Calu3 (cell line): ENCODE data around the gene MAPK1. TPM values are rescaled to one million over a fixed set of nuclear protein-coding genes. Genes with fewer than 3 reads are reported as not detected.
"Not testable (repeated sequence)": the region's sequence is repeated elsewhere in the genome, so short reads cannot be mapped to it uniquely, and the experiment has no call there.

Experiments
- BruUV-seq: library from RNA; stranded (reverse); fragments of 400-500 nt; replicated peaks from 2 replicates; lab custom pipeline; 2021; lab: Mats Ljungman, UMichigan
- CTCF ChIA-PET: fragments of 300-600 bp; sonication (Branson Sonifier 250); formaldehyde crosslinking; loops from one replicate; lab custom pipeline; 2022; ENCODE audit warnings: antibody characterized with exemption; lab: Charles Lee
- DNase-seq: peaks from one replicate; pipeline ENCODE4 v3.0.0; 2022
- H3K27ac Mint-ChIP-seq: one replicate; pipeline ENCODE4 v1.8.0; 2022; ENCODE audit warnings: mixed read lengths; ENCODE audit not compliant: unreplicated experiment
- H3K27me3 Mint-ChIP-seq: one replicate; pipeline ENCODE4 v1.8.0; 2022; ENCODE audit warnings: mixed read lengths; ENCODE audit not compliant: unreplicated experiment
- H3K36me3 Mint-ChIP-seq: one replicate; pipeline ENCODE4 v1.8.0; 2022; ENCODE audit warnings: mild to moderate bottlenecking, moderate library complexity, mixed read lengths; ENCODE audit not compliant: insufficient read depth, unreplicated experiment
- H3K4me1 Mint-ChIP-seq: one replicate; pipeline ENCODE4 v1.8.0; 2022; ENCODE audit warnings: mild to moderate bottlenecking, low read depth, mixed read lengths; ENCODE audit not compliant: unreplicated experiment
- H3K4me3 Mint-ChIP-seq: one replicate; pipeline ENCODE4 v1.8.0; 2022; ENCODE audit warnings: mild to moderate bottlenecking, low read depth, moderate library complexity, mixed read lengths; ENCODE audit not compliant: unreplicated experiment
- H3K9me3 Mint-ChIP-seq: one replicate; pipeline ENCODE4 v1.8.0; 2022; ENCODE audit warnings: low read depth, mixed read lengths; ENCODE audit not compliant: unreplicated experiment
- CTCF ChIP-seq: fragments of 200-600 bp; IDR thresholded peaks from one replicate; pipeline ENCODE4 v1.8.0; 2022; ENCODE audit warnings: antibody characterized with exemption; ENCODE audit not compliant: unreplicated experiment
- intact Hi-C: fragments of 100-400 bp; cut with micrococcal nuclease; formaldehyde crosslinking; loops from one replicate; pipeline ENCODE4 v1.10.0; 2022; ENCODE audit not compliant: unreplicated experiment
- total RNA-seq: library from RNA; stranded (reverse); gene quantifications from 2 replicates; pipeline ENCODE4 v1.2.3, GENCODE V29; 2022

The MAPK1 gene
- total RNA-seq, 1 experiment from 2014 or later, result 157 TPM

GRCh38 chr22:21734540-21735199 lies 132.8 kb downstream of the MAPK1 start:
- peaks cover 15% of the 10 kb centered on the region for H3K27me3 Mint-ChIP-seq
- intact Hi-C loops, result no loop called here
- CTCF ChIA-PET, result interaction anchor here (0.7 to 1.4 kb wide), 3 partner anchors 105 to 1720 kb away, joined by 3 to 7 read pairs (median 5); partner anchors contain the start of gene PPM1F
- H3K9me3 Mint-ChIP-seq, result no peaks in the 10 kb centered on the region
- BruUV-seq, result TSS peak; percentile 75
- H3K27ac Mint-ChIP-seq, result peak overlapping the region; percentile 74
- H3K4me1 Mint-ChIP-seq, result peaks cover 16% of the 10 kb centered on the region
- peak overlapping the region; percentile 79 for H3K4me3 Mint-ChIP-seq
- no peak for TF ChIP-seq CTCF
- no peak for DNase-seq
- peaks cover 8% of the 10 kb centered on the region for H3K36me3 Mint-ChIP-seq

GRCh38 chr22:21731503-21731902 lies 135.9 kb downstream of the MAPK1 start:
- Mint-ChIP-seq H3K36me3 (peaks cover 8% of the 10 kb centered on the region), H3K27ac (no peak overlapping the region), H3K9me3 (no peaks in the 10 kb centered on the region), H3K4me3 (no peak overlapping the region), H3K4me1 (peaks cover 16% of the 10 kb centered on the region), H3K27me3 (no peaks in the 10 kb centered on the region)
- DNase-seq, result no peak
- TF ChIP-seq CTCF, result no peak
- CTCF ChIA-PET, result no interaction called here
- BruUV-seq, result no TSS peak
- intact Hi-C loops, result no loop called here

GRCh38 chr22:21730535-21731308 lies 136.7 kb downstream of the MAPK1 start:
- CTCF ChIA-PET, result interaction anchor here (0.6 kb wide), 1 partner anchor 44 kb away, joined by 6 read pairs; no protein-coding TSS in a partner anchor
- Mint-ChIP-seq H3K27me3 (no peaks in the 10 kb centered on the region), H3K9me3 (no peaks in the 10 kb centered on the region), H3K4me1 (peaks cover 16% of the 10 kb centered on the region), H3K27ac (no peak overlapping the region), H3K4me3 (no peak overlapping the region), H3K36me3 (peaks cover 8% of the 10 kb centered on the region)
- intact Hi-C loops, result no loop called here
- no peak for TF ChIP-seq CTCF
- no TSS peak for BruUV-seq
- no peak for DNase-seq

GRCh38 chr22:21729184-21729583 lies 138.3 kb downstream of the MAPK1 start:
- H3K4me3 Mint-ChIP-seq, intact Hi-C loops: not testable (repeated sequence)

More at GRCh38 chr22:21729184-21729583, 138.3 kb downstream of the MAPK1 start:
- H3K4me1 Mint-ChIP-seq, H3K9me3 Mint-ChIP-seq, DNase-seq, CTCF ChIA-PET, BruUV-seq, H3K27me3 Mint-ChIP-seq, H3K36me3 Mint-ChIP-seq, H3K27ac Mint-ChIP-seq: not testable (repeated sequence)
